ENCODE measurements around the gene CASKIN1.

The CASKIN1 gene

GRCh38 chr16:2174396-2175131 lies 21.8 kb downstream of the CASKIN1 start:
- H3K4me1 Mint-ChIP-seq: no peaks in the 10 kb centered on the region
- H3K27me3 Mint-ChIP-seq (ENCODE audit: low read depth, poor library complexity): no peaks in the 10 kb centered on the region
- H3K9me3 Mint-ChIP-seq: no peaks in the 10 kb centered on the region
- peaks cover 14% of the 10 kb centered on the region for H3K36me3 Mint-ChIP-seq (ENCODE audit: low read depth)
- H3K27ac Mint-ChIP-seq: no peak overlapping the region
- no peak for DNase-seq
- H3K4me3 Mint-ChIP-seq: no peak overlapping the region
- TF ChIP-seq CTCF (IDR thresholded peaks at IDR 0.05): no peak

GRCh38 chr16:2173916-2174315 lies 22.5 kb downstream of the CASKIN1 start:
- Mint-ChIP-seq H3K4me3 (no peak overlapping the region), H3K36me3 (ENCODE audit: low read depth) (peaks cover 14% of the 10 kb centered on the region), H3K9me3 (no peaks in the 10 kb centered on the region), H3K4me1 (no peaks in the 10 kb centered on the region), H3K27ac (no peak overlapping the region), H3K27me3 (ENCODE audit: low read depth, poor library complexity) (no peaks in the 10 kb centered on the region)
- TF ChIP-seq CTCF (IDR thresholded peaks at IDR 0.05): no peak
- no peak for DNase-seq

GRCh38 chr16:2173366-2173765 lies 23.0 kb downstream of the CASKIN1 start:
- Mint-ChIP-seq H3K27ac (no peak overlapping the region), H3K9me3 (no peaks in the 10 kb centered on the region), H3K36me3 (ENCODE audit: low read depth) (peaks cover 14% of the 10 kb centered on the region), H3K4me1 (no peaks in the 10 kb centered on the region), H3K27me3 (ENCODE audit: low read depth, poor library complexity) (no peaks in the 10 kb centered on the region), H3K4me3 (no peak overlapping the region)
- TF ChIP-seq CTCF (IDR thresholded peaks at IDR 0.05): no peak
- DNase-seq: no peak

GRCh38 chr16:2172688-2173335 lies 23.6 kb downstream of the CASKIN1 start:
- Mint-ChIP-seq H3K4me1 (no peaks in the 10 kb centered on the region), H3K36me3 (ENCODE audit: low read depth) (peaks cover 14% of the 10 kb centered on the region), H3K4me3 (no peak overlapping the region), H3K9me3 (no peaks in the 10 kb centered on the region), H3K27ac (no peak overlapping the region), H3K27me3 (ENCODE audit: low read depth, poor library complexity) (no peaks in the 10 kb centered on the region)
- no peak for DNase-seq
- TF ChIP-seq CTCF (IDR thresholded peaks at IDR 0.05): no peak

- TF ChIP-seq CTCF (IDR thresholded peaks at IDR 0.05): no peak
- no peak for DNase-seq
- Mint-ChIP-seq H3K27me3 (ENCODE audit: low read depth, poor library complexity) (no peaks in the 10 kb centered on the region), H3K36me3 (ENCODE audit: low read depth) (peaks cover 4% of the 10 kb centered on the region), H3K4me3 (no peak overlapping the region), H3K27ac (no peak overlapping the region), H3K9me3 (no peaks in the 10 kb centered on the region), H3K4me1 (no peaks in the 10 kb centered on the region)
These were observed 24.7 kb downstream of the CASKIN1 start for GRCh38 chr16:2171601-2172178.
